HG03439 (cell line): ENCODE measurements around the gene AKR1C2.
"Not testable (repeated sequence)": the region's sequence is repeated elsewhere in the genome, so short reads cannot be mapped to it uniquely, and the experiment has no call there.

Source experiments
- ATAC-seq: cut with Tn5 transposase; IDR thresholded peaks from one replicate; pipeline ENCODE4 v1.9.1; 2021; ENCODE audit warnings: mild to moderate bottlenecking, moderate library complexity; ENCODE audit not compliant: unreplicated experiment

AKR1C2 gene

DNA sequence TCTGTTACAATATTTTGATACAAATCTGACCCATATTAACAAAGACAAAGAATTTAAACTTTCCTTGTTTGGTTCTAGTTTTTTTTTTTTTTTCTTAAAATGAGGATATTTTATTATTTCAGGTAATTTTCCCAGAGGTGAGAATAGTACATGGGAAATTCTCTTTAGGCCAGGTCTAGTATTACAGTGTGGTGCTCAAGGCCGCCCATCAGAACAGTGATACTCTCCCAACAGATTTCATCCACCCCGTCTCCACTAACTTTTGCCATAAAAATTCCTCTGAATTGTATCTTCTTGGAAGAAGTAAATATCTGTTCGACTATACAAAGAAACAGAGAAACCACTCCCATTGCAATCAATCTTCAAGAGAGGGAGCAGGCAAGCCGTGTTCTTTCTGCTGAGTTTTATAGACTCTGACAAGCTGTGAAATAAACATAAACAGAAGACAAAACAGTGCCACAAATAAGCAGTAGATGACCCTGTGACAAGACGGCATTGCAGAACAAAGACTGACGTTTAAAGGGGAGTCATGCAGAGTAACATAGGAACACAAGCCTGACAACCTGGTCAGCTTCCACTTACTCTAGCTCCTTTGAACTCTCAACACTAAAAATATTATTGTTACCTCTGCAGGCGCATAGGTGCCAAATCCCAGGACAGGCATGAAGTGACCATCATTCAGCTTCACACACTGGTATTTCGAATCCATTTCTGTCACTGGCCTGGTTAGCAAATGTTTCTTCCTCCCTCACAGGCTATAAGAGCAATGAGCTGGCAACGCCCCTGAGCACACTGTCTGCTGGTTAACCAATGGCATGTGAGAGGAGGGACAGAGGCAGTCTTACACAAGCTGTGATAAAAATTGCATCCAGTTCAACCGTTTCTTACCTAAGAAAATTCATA is at the start of gene AKR1C2:
Gene AKR1C2 (minus strand): TSS at position 731 of the 903 bp plus-strand sequence. CDS start 22 bp downstream, at position 709.
- not testable (repeated sequence) for ATAC-seq

DNA sequence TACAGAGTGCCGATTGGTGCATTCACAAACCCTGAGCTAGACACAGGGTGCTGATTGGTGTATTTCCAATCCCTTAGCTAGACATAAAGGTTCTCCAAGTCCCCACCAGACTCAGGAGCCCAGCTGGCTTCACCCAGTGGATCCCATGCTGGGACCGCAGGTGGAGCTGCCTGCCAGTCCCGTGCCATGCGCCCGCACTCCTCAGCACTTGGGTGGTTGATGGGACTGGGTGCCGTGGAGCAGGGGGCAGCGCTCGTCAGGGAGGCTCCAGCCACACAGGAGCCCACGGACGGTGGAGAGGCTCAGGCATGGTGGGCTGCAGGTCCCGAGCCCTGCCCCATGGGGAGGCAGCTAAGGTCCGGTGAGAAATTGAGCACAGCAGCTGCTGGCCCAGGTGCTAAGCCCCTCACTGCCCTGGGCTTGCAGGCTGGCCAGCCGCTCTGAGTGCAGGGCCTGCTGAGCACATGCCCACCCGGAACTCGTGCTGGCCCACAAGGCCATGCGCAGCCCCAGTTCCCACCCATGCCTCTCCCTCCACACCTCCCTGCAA is 49.4 kb upstream of the AKR1C2 start:
- not testable (repeated sequence) for ATAC-seq

DNA sequence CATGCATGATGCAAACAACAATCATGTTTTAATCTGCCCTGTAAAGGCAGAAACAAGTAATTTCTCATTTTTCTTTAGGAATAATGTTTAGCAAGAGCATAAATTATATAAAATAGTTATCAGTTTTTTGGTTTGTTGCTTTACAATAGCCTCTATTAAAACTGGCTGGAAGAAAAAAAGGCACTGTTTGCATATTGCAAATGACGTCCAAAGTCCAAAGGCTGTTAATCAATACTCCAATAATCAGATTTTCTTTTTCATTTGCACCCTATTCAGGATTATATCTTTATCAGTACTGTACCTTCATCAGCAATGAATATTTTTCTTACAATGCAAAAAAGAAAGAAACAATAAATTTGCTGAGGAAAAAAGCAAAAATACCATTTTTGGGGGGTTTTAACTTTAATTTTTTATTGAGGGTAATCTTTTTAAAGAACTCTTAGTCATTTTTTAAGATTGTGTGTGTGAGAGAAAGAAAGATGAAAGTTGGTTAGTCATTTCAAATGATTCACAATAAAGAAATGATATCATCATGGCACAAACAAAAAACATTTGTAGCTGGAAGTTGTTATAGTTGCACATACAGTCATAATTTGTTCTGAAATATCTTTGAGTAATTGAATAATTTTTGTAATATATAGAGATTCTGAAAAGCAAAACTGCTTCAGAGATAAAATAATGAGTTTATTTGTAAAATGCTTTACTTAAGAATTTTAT is 44.4 kb upstream of the AKR1C2 start:
- ATAC-seq, result no peak

DNA sequence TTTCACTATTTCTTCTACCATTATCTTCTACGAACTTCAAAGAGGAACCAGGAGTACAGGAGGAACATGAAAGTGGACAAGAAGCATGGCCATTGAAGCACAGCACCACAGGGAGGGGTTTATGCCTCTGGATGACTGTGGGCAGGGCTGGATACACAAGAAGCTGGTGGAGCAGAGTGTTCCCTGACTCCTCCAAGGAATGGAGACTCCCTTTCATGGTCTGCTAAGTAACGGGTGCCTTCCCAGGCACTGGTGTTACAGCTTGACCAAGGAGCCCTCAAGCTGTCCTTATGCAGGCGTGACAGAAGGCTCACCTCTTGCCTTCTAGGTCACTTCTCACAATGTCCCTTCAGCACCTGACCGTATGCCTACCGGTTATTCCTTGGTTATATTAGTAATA is 43.4 kb upstream of the AKR1C2 start:
- ATAC-seq, result not testable (repeated sequence)

DNA sequence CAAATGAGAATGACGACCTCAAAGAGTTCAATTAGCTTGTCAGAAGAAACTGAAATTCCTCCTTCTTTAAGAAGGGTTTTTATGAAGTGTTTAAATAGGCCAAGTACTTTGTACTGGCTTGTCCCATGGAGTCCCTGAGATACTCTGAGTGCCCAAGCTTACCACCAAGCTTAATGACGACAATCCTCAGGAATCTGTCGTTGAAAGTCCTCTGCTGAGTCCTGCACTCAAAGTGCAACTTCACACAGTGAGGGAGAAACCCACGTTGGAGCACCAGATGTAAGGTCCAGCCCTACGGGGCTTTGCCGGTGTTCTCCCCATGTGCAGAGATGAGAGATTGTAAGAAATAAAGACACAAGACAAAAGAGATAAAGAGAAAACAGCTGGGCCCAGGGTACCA is 42.8 kb upstream of the AKR1C2 start:
- no peak for ATAC-seq

DNA sequence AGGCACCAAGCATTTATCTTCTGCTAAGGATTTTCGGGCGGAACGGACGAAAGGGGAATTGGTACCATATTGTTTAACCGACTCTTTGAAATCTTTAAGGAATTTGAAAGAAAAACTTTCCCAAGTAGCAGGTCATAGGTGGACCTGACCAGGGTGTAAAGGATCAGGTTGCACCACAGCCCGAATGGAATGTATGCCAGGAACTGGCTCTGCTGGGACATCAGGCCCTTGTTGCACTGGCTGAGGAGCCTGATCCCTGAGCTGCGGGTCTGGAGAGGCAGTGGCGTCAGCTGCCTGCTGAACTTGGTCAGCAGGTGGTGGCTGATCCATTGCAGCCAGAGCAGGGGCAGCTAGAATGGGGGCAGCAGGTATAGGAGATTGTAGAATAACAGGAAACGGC is 41.4 kb upstream of the AKR1C2 start:
- no peak for ATAC-seq

DNA sequence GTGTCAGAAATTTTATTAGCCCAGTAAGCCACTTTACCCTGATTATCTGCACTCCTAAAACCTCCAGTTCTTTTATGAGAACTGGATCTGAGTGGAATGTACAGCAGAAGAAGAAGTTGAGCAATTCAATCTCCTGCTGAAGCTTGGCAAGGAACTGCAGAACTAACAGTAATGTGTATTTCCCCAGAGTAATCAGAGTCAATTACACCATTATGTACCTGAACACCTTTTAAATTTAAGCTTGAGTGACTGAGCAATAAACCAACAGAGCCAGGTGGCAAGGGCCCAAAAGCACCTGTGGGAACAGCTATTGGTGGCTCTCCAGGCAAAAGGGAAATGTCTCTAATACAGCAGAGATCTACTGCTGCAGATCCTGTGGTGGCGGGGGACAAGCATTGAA is 40.1 kb upstream of the AKR1C2 start:
- ATAC-seq, result no peak

DNA sequence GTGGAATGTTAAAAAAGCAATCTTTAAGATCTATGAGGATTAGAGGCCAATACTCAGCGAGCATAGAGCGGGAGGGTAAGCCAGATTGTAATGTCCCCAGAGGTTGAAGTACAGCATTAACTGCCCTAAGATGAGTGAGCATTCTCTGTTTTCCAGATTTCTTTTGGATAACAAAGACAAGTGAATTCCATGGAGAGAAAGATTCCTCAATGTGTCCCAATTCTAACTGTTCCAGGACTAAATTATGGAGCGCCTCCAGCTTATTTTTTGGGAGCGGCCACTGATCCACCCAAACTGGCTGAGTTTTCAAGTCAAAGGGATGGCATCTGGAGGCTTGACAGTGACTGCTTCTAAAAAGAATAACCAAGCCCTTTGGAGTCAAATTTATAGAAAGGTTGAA is 39.3 kb upstream of the AKR1C2 start:
- ATAC-seq, result no peak

DNA sequence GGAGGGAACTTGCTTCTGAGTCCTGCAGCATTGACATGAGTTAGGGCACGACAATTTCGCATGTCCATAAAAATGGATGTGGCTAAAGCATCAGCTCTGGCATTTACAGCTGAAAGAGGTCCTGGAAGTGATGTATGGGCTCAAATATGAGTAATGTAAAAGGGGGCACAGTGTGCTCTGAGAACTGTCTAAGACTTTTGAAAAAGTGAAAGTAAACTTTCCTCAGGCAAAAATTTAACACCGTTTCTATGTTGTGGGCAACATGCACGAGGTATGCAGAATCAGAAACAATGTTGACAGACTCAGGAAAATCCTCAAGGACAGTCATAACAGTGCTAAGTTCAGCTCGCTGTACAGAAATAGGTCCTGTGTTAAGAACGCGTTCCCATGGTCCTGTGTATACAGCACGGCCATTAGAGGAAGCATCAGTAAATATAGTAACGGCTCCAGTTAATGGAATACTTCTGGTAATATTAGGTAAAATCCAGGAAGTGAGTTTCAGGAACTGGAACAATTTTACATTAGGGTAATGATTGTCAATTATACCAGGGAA is 37.9 kb upstream of the AKR1C2 start:
- no peak for ATAC-seq

DNA sequence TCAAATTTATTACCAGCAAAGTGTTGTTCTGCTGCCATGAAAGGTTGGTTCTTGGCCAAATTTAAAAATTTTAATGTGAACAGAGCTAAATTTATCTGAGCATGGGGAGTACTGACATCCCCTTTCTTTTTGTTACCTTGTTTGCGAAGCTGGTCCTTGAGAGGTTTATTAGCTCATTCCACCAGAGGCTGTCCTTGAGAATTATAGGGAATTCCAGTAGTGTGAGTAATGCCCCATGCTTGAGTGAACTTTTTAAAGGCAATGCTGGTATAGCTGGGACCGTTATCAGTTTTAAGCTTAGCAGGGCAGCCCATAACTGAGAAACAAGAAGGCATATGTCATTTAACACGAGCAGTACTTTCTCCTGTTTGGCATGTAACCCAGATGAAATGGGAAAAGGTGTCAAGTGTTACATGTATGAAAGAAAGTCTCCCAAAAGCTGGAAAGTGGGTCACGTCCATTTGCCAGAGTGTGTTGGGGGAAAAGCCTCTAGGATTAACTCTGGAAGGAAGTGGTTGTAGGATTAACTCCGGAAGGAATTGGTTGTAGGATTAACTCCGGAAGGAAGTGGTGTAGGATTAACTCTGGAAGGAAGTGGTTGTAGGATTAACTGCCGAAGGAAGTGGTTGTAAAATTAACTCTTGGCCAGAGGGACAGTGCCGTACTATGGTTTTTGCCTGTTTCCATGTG is 37.3 kb upstream of the AKR1C2 start:
- ATAC-seq, result no peak

DNA sequence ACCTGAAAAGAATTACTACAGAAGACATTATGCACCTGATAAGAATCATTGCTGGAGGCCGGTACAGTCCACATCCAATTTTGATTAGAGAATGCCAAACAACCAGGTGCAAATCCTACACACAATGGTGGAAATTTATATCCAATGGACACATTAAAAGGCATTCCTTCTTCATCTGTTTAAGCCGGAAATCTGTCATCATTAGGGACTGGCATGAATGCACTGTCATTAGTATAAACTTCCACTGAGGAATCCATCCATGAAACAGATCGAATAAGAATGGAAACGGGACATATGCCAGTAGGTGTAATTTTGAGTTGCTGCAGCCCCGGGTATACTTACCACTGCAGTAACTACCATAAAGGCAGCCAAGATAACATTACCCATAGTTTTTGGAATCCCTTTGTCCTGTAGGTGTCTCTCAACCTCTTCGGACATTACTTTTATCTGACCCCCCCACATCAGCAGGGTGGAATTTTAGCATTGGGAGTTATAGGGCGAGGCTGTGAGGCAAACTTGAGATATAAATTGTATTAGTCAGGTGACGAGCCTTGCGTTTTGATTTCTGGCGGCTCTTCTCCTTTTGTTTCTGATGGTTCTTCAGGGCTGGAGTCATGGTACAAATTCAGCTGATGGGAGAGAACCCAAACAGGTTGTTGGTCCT is 36.5 kb upstream of the AKR1C2 start:
- ATAC-seq, result no peak

DNA sequence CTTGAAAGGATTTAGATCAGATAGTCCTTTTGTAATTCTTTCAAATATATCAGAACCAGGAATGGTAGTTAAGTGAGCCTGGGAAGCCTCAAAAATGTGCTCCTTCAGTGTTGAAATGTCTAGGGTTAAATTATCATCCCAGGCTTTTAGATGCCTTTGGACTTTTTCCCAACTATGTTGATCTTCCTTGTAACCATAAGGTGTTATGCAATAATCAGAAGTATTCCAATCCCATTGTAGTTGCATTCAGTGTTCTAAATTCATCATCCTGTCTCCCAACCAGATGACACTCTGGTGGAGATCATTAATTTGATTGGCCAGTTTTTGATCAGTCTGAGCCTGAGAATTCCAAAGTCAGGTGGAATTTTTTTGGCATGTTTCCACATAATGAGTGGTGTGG is 35.1 kb upstream of the AKR1C2 start:
- no peak for ATAC-seq

DNA sequence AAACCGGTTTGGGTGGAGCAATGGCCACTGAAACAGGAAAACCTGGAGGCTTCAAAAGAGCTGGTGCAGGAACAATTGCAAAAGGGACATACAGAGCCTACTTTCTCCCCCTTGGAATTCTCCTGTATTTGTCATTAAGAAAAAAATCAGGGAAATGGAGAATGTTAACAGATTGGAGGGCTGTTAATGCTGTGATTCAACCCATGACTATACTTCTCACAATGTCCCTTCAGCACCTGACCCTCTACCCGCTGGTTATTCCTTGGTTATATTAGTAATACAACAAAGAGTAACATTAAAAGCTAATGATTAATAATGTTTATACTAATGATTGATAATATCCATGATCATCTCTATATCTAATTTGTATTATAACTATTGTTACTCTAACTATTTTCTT is 34.4 kb upstream of the AKR1C2 start:
- no peak for ATAC-seq

DNA sequence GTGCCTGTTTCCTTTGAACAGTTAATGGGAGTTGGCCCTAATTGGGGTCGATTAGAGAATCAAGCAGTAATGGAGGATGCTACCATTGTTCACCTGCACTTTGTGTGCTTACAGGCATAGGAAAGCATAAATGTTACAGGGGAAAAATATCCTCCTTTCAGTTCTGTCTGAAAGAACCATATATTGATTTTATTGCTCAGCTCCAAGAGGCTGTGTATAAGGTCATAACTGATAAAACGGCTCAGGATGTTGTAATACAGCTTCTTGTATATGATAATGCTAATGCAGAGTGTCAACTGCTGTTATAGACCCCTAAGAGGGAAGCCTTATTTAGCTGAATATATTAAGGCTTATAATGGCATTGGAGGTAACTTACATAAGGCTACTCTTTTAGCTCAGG is 32.9 kb upstream of the AKR1C2 start:
- ATAC-seq, result no peak

DNA sequence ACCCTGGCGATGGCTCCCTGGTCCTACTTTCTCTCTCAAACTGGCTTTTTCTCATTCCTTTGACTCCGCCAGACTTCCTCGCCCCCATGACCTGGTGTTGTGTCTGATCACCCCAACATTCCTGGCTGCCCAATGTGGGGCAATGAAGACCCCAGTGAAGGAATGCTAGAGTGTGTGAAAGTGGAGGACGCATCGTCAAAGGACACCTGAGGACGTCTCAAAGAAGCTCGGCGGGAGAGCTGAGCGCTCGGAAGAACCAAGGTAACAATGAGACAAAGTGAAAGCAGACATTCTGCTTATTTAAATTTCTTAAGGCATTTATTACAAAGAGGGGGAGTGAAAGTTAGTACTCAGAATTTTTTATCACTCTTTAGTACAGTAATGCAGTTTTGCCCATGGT is 31.7 kb upstream of the AKR1C2 start:
- no peak for ATAC-seq

DNA sequence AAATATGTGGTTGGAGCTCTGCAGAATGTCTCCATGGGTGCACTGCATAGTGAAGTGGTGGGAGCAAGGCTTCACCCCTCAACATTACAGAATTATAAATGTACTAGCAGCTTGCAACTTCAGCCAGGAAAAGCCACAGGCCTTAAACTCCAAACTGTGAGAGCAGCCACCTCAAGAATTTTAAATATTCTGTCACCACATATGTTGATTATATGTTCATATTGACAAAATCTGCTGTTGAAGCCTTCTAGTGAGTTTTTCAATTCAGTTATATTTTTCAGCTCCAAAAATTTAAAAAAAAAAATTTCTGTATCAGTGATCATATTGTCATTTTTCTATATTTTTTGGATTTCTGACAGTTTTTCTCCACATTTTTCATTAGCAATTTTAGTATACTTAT is 30.9 kb upstream of the AKR1C2 start:
- no peak for ATAC-seq

DNA sequence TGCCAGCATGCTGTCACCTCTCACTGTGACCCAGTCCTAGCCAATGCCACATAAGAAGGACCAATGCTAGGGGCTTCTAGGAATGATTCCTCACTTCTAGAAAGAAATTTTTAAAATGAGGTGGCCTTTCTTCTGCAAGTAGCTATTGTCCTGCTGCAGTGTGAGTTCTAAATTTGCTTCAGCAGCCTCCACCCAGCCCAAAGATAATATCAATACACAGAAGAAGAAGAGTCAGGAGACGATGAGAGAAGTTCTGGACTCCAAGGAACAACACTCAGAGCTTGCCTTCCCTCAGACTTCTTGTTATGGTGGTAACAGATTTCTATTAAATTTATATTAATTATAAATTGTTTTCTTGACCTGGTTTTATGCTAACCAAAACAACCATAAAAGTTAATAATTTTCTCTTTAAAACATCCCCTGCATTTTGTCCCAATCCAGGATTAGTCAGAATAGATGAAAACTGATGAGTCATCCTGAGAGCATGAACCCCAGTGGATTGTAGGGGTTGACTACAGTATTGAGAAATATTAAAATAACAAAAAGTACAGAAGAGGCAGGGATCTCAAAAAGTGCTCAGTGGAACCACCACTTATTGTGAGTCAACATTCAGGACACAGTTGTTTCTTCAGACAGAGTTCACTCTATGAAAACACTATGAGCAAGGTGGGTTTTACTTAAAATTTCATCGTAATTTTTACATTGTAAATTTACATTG is 29.6 kb upstream of the AKR1C2 start:
- no peak for ATAC-seq

DNA sequence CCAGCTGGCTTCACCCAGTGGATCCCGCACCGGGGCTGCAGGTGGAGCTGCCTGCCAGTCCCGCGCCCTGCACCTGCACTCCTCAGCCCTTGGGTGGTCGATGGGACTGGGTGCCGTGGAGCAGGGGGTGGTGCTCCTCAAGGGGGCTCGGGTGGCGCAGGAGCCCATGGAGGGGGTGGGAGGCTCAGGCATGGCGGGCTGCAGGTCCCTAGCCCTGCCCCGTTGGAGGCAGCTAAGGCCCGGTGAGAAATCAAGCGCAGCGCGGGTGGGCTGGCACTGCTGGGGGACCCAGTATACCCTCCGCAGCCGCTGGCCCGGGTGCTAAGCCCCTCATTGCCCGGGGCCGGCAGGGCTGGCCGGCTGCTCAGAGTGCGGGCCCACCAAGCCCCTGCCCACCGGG is 28.8 kb upstream of the AKR1C2 start:
- ATAC-seq, result not testable (repeated sequence)

DNA sequence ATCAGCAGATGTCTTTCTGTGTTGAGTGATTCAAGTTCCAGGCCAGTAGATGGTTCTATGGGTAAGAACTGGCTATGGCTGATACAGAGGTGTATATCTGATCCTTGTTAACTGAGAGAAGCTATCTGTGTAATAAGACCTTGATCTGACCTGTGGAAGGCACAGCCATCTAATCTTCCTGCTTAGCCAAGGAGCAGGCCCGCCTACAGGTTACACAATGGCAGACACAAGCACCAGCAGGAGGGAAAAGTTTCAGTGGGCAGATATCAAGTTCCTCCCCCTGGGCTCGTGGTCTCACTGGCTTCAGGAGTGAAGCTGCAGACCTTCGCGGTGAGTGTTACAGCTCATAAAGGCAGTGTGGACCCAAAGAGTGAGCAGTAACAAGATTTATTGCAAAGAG is 27.9 kb upstream of the AKR1C2 start:
- not testable (repeated sequence) for ATAC-seq

DNA sequence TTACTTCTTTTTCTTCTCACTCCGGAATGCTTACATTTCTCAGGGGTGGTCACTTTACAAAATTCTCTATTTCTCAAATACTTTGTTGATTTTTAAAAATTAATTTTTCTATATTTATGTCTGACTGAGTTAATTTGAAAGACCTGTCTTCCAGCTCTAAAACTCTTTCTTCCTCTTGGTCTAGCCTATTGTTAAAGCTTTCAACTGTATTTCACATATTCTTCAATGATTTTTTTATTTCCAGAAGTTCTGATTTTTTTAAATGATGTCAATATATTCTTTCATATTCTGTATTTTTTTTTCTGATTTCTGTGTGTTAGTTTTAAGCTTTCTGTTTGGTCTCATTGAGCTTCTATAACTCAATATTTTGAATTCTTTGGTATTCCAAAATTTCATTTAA is 27.3 kb upstream of the AKR1C2 start:
- ATAC-seq, result no peak
